H1 (cell line): ENCODE results near the gene TTI1. TPM values are rescaled to one million over a fixed set of nuclear protein-coding genes. Genes with fewer than 3 reads are reported as not detected.

ENCODE experiments used
- JUND ChIP-seq: IDR thresholded peaks from 2 replicates; pipeline ENCODE4 v1.6.1; 2011; ENCODE audit warnings: mild to moderate bottlenecking, improper control_type of control experiment, low read length
- POU5F1 ChIP-seq: IDR thresholded peaks from 2 replicates; pipeline ENCODE4 v1.6.1; 2011; ENCODE audit warnings: low read depth, mild to moderate bottlenecking, low read length, moderate library complexity
- SIN3A ChIP-seq, 2 experiments: IDR thresholded peaks in 1 of 2; conservative IDR thresholded peaks in 1 of 2; 2 replicates each; pipeline ENCODE4 v1.6.1; 2011 to 2012; ENCODE audit warnings: low read length in 2 of 2, improper control_type of control experiment in 1 of 2, low read depth in 1 of 2, mild to moderate bottlenecking in 1 of 2
- SIX5 ChIP-seq: IDR thresholded peaks from 2 replicates; pipeline ENCODE4 v1.6.1; 2011; ENCODE audit warnings: mild to moderate bottlenecking, low read depth, low read length
- TAF1 ChIP-seq: IDR thresholded peaks from 2 replicates; pipeline ENCODE4 v1.6.1; 2011; ENCODE audit warnings: mild to moderate bottlenecking, low read depth, low read length
- polyA plus RNA-seq, 7 experiments: library from polyadenylated mRNA; depleted of rRNA in 3 of 7; stranded (reverse) in 5 of 7; unstranded in 2 of 7; fragments of >200 nt in 5 of 7; fragments of 200-250 nt in 2 of 7; gene quantifications; 1 replicate in 5 of 7; 2 replicates in 1 of 7; 4 replicates in 1 of 7; pipeline versions ENCODE4 v1.2.1 to v1.2.3, GENCODE V29; 2011 to 2013; ENCODE audit warnings: missing spikeins in 2 of 7, mixed read lengths in 2 of 7
- total RNA-seq: library from RNA; stranded (reverse); fragmentation: NEBNext Ultra II Directional; extraction: Animal tissue kit (Norgen Biotek cat#: 25700); gene quantifications from 2 replicates; pipeline ENCODE4 v1.2.1, GENCODE V29; 2021

Gene TTI1
- total and polyA plus RNA-seq, 2 of the 8 experiments (the other 6 are each of a cell fraction or from before 2014, with no cell fraction given), result 34.1 to 47.0 TPM

GRCh38 chr20:38021087-38021772, 12.0 kb downstream of the TTI1 start (continued):
- TF ChIP-seq SIN3A (conservative IDR thresholded peaks at IDR 0.05 in 1 of 2, IDR thresholded peaks at IDR 0.05 in 1 of 2; ENCODE audit: low read depth in 1 of 2, low read length in 2 of 2) (no peak), TAF1 (no peak), SIX5 (no peak), POU5F1 (no peak), JUND (no peak)
